Activated naive CD4-positive, alpha-beta T cell treated with anti-CD3 and anti-CD28 coated beads, Interleukin-2, amount 10 ng/mL, durations not matched to agents 7 days and 5 days (primary cell): ENCODE results near the gene LTBP4.

ENCODE experiments used
- CTCF ChIA-PET: fragments of 350-600 bp; sonication (Branson Sonifier 250); formaldehyde crosslinking; loops from one replicate; lab custom pipeline; 2021; ENCODE audit warnings: antibody characterized with exemption; lab: Charles Lee
- DNase-seq: peaks from one replicate; pipeline ENCODE4 v3.0.0-alpha.2; 2020
- H3K27ac Mint-ChIP-seq: one replicate; pipeline ENCODE4 v1.8.0; 2021; ENCODE audit warnings: mild to moderate bottlenecking, moderate library complexity, mixed read lengths
- H3K27me3 Mint-ChIP-seq: one replicate; pipeline ENCODE4 v1.8.0; 2021; ENCODE audit warnings: mild to moderate bottlenecking, mixed read lengths
- H3K36me3 Mint-ChIP-seq: one replicate; pipeline ENCODE4 v1.8.0; 2021; ENCODE audit warnings: mixed read lengths
- H3K4me1 Mint-ChIP-seq: one replicate; pipeline ENCODE4 v1.8.0; 2021; ENCODE audit warnings: mixed read lengths
- H3K4me3 Mint-ChIP-seq: one replicate; pipeline ENCODE4 v1.8.0; 2021; ENCODE audit warnings: mild to moderate bottlenecking, moderate library complexity, mixed read lengths
- H3K9me3 Mint-ChIP-seq: one replicate; pipeline ENCODE4 v1.8.0; 2021; ENCODE audit warnings: mixed read lengths

LTBP4 gene

GRCh38 chr19:40567750-40568494 is 33.2 kb upstream of the LTBP4 start:
- Mint-ChIP-seq H3K27ac (no peak overlapping the region), H3K4me1 (peaks cover 16% of the 10 kb centered on the region), H3K27me3 (peaks cover 65% of the 10 kb centered on the region), H3K36me3 (peaks cover 1% of the 10 kb centered on the region), H3K9me3 (no peaks in the 10 kb centered on the region), H3K4me3 (no peak overlapping the region)
- DNase-seq: no peak
- CTCF ChIA-PET: interaction anchor here (1.7 kb wide), 1 partner anchor 67 kb away, joined by 4 read pairs; no protein-coding TSS in a partner anchor

- peak; percentile 99 for DNase-seq
- Mint-ChIP-seq H3K36me3 (peaks cover 1% of the 10 kb centered on the region), H3K4me1 (peaks cover 19% of the 10 kb centered on the region), H3K27me3 (peaks cover 48% of the 10 kb centered on the region), H3K4me3 (peak overlapping the region; percentile 62), H3K27ac (peak overlapping the region; percentile 84), H3K9me3 (no peaks in the 10 kb centered on the region)
- CTCF ChIA-PET: interaction anchor here (0.8 to 1.5 kb wide), 5 partner anchors 21 to 265 kb away, joined by 3 to 4 read pairs (median 3); no protein-coding TSS in a partner anchor
Measured at GRCh38 chr19:40570313-40571004, 30.7 kb upstream of the LTBP4 start.

GRCh38 chr19:40571005-40571318 is 30.2 kb upstream of the LTBP4 start:
- Mint-ChIP-seq H3K9me3 (no peaks in the 10 kb centered on the region), H3K4me1 (peaks cover 21% of the 10 kb centered on the region), H3K36me3 (peaks cover 1% of the 10 kb centered on the region), H3K27ac (no peak overlapping the region), H3K27me3 (peaks cover 43% of the 10 kb centered on the region), H3K4me3 (peak overlapping the region; percentile 40)
- DNase-seq: no peak
- CTCF ChIA-PET: interaction anchor here (0.8 to 1.5 kb wide), 5 partner anchors 21 to 266 kb away, joined by 3 to 4 read pairs (median 3); no protein-coding TSS in a partner anchor

- peaks cover 24% of the 10 kb centered on the region for H3K4me1 Mint-ChIP-seq
- peaks cover 33% of the 10 kb centered on the region for H3K27me3 Mint-ChIP-seq
- CTCF ChIA-PET: no interaction called here
- no peak overlapping the region for H3K27ac Mint-ChIP-seq
- no peak overlapping the region for H3K4me3 Mint-ChIP-seq
- DNase-seq: no peak
- no peaks in the 10 kb centered on the region for H3K9me3 Mint-ChIP-seq
- no peaks in the 10 kb centered on the region for H3K36me3 Mint-ChIP-seq
Measured at GRCh38 chr19:40571831-40572495, 29.2 kb upstream of the LTBP4 start.

GRCh38 chr19:40575326-40575725 is 25.8 kb upstream of the LTBP4 start:
- H3K27me3 Mint-ChIP-seq: no peaks in the 10 kb centered on the region
- H3K9me3 Mint-ChIP-seq: no peaks in the 10 kb centered on the region
- CTCF ChIA-PET: no interaction called here
- H3K36me3 Mint-ChIP-seq: peaks cover 12% of the 10 kb centered on the region
- no peak overlapping the region for H3K4me3 Mint-ChIP-seq
- no peak overlapping the region for H3K27ac Mint-ChIP-seq
- peaks cover 30% of the 10 kb centered on the region for H3K4me1 Mint-ChIP-seq
- DNase-seq: no peak

GRCh38 chr19:40576151-40576584 is 25.0 kb upstream of the LTBP4 start:
- CTCF ChIA-PET: no interaction called here
- Mint-ChIP-seq H3K27me3 (no peaks in the 10 kb centered on the region), H3K4me3 (peak overlapping the region; percentile 89), H3K27ac (peak overlapping the region; percentile 83), H3K9me3 (no peaks in the 10 kb centered on the region), H3K36me3 (peaks cover 20% of the 10 kb centered on the region), H3K4me1 (peaks cover 25% of the 10 kb centered on the region)
- peak; percentile 54 for DNase-seq

- Mint-ChIP-seq H3K9me3 (no peaks in the 10 kb centered on the region), H3K4me1 (peaks cover 25% of the 10 kb centered on the region), H3K36me3 (peaks cover 24% of the 10 kb centered on the region), H3K27ac (peak within 1 kb of the TSS; percentile 83), H3K27me3 (no peaks in the 10 kb centered on the region), H3K4me3 (peak within 1 kb of the TSS; percentile 89)
- DNase-seq: peak; percentile 95
- CTCF ChIA-PET: interaction anchor here (2.4 kb wide), 1 partner anchor 22 kb away, joined by 5 read pairs; no protein-coding TSS in a partner anchor
Measured at GRCh38 chr19:40576585-40577451, 24.4 kb upstream of the LTBP4 start, which contains the start of gene SHKBP1. Gene SHKBP1 (plus strand): TSS chr19:40576873. CDS start chr19:40576900, 27 bp downstream.

- H3K4me3 Mint-ChIP-seq: peak overlapping the region; percentile 89
- CTCF ChIA-PET: interaction anchor here (0.5 to 2.4 kb wide), 2 partner anchors 20 to 259 kb away, joined by 3 to 5 read pairs; no protein-coding TSS in a partner anchor
- peaks cover 25% of the 10 kb centered on the region for H3K4me1 Mint-ChIP-seq
- no peaks in the 10 kb centered on the region for H3K9me3 Mint-ChIP-seq
- H3K36me3 Mint-ChIP-seq: peaks cover 34% of the 10 kb centered on the region
- H3K27ac Mint-ChIP-seq: no peak overlapping the region
- H3K27me3 Mint-ChIP-seq: no peaks in the 10 kb centered on the region
- DNase-seq: no peak
Measured at GRCh38 chr19:40578442-40578908, 22.7 kb upstream of the LTBP4 start.

GRCh38 chr19:40580619-40581018 is 20.6 kb upstream of the LTBP4 start:
- Mint-ChIP-seq H3K4me3 (no peak overlapping the region), H3K4me1 (peaks cover 21% of the 10 kb centered on the region), H3K36me3 (peaks cover 49% of the 10 kb centered on the region), H3K27me3 (no peaks in the 10 kb centered on the region), H3K9me3 (no peaks in the 10 kb centered on the region), H3K27ac (no peak overlapping the region)
- DNase-seq: no peak
- CTCF ChIA-PET: no interaction called here

GRCh38 chr19:40581531-40581930 is 19.6 kb upstream of the LTBP4 start:
- peaks cover 57% of the 10 kb centered on the region for H3K36me3 Mint-ChIP-seq
- peaks cover 22% of the 10 kb centered on the region for H3K4me1 Mint-ChIP-seq
- H3K4me3 Mint-ChIP-seq: no peak overlapping the region
- CTCF ChIA-PET: interaction anchor here (1.1 to 1.4 kb wide), 2 partner anchors 18 to 32 kb away, joined by 3 read pairs; no protein-coding TSS in a partner anchor
- no peak for DNase-seq
- H3K9me3 Mint-ChIP-seq: no peaks in the 10 kb centered on the region
- no peak overlapping the region for H3K27ac Mint-ChIP-seq
- no peaks in the 10 kb centered on the region for H3K27me3 Mint-ChIP-seq

GRCh38 chr19:40582467-40582866 is 18.7 kb upstream of the LTBP4 start:
- CTCF ChIA-PET: interaction anchor here (1.1 to 1.4 kb wide), 2 partner anchors 17 to 33 kb away, joined by 3 read pairs; no protein-coding TSS in a partner anchor

GRCh38 chr19:40583283-40583682 is 17.9 kb upstream of the LTBP4 start:
- H3K9me3 Mint-ChIP-seq: no peaks in the 10 kb centered on the region
- no peak overlapping the region for H3K4me3 Mint-ChIP-seq
- peaks cover 64% of the 10 kb centered on the region for H3K36me3 Mint-ChIP-seq
- CTCF ChIA-PET: interaction anchor here (0.9 kb wide), 1 partner anchor 51 kb away, joined by 3 read pairs; no protein-coding TSS in a partner anchor
- no peak overlapping the region for H3K27ac Mint-ChIP-seq
- DNase-seq: no peak
- peaks cover 11% of the 10 kb centered on the region for H3K4me1 Mint-ChIP-seq
- no peaks in the 10 kb centered on the region for H3K27me3 Mint-ChIP-seq

More at GRCh38 chr19:40582467-40582866, 18.7 kb upstream of the LTBP4 start:
- H3K9me3 Mint-ChIP-seq: no peaks in the 10 kb centered on the region
- H3K4me1 Mint-ChIP-seq: peaks cover 19% of the 10 kb centered on the region
- no peaks in the 10 kb centered on the region for H3K27me3 Mint-ChIP-seq
- no peak overlapping the region for H3K4me3 Mint-ChIP-seq
- no peak for DNase-seq
- H3K27ac Mint-ChIP-seq: no peak overlapping the region
- peaks cover 63% of the 10 kb centered on the region for H3K36me3 Mint-ChIP-seq

GRCh38 chr19:40584007-40584406 is 17.2 kb upstream of the LTBP4 start:
- peaks cover 63% of the 10 kb centered on the region for H3K36me3 Mint-ChIP-seq
- no peak for DNase-seq
- H3K9me3 Mint-ChIP-seq: no peaks in the 10 kb centered on the region
- CTCF ChIA-PET: interaction anchor here (0.9 kb wide), 1 partner anchor 51 kb away, joined by 3 read pairs; no protein-coding TSS in a partner anchor
- H3K4me1 Mint-ChIP-seq: peaks cover 6% of the 10 kb centered on the region
- H3K27ac Mint-ChIP-seq: no peak overlapping the region
- H3K27me3 Mint-ChIP-seq: no peaks in the 10 kb centered on the region
- no peak overlapping the region for H3K4me3 Mint-ChIP-seq
